HG03039 (cell line): ENCODE results near the gene PCBD2.
A peak's percentile ranks its signal among the peaks of the same experiment; 100 is the strongest.
"Not testable (repeated sequence)": the region's sequence is repeated elsewhere in the genome, so short reads cannot be mapped to it uniquely, and the experiment has no call there.

Experiments
- ATAC-seq: cut with Tn5 transposase; IDR thresholded peaks from one replicate; pipeline ENCODE4 v1.9.1; 2021; ENCODE audit warnings: mild to moderate bottlenecking, moderate library complexity; ENCODE audit not compliant: unreplicated experiment

The PCBD2 gene

GRCh38 chr5:134905246-134905996 is 490 bp downstream of the PCBD2 start:
- ATAC-seq = peak; percentile 28

- no peak for ATAC-seq
Measured at GRCh38 chr5:134906811-134907210, 1.9 kb downstream of the PCBD2 start.

- not testable (repeated sequence) for ATAC-seq
Measured at GRCh38 chr5:134910752-134911151, 5.8 kb downstream of the PCBD2 start.

GRCh38 chr5:134911285-134912206 is 6.6 kb downstream of the PCBD2 start:
- ATAC-seq = no peak

- ATAC-seq = no peak
Measured at GRCh38 chr5:134913254-134913653, 8.3 kb downstream of the PCBD2 start.

- no peak for ATAC-seq
Measured at GRCh38 chr5:134913795-134914194, 8.9 kb downstream of the PCBD2 start.

- ATAC-seq = no peak
Measured at GRCh38 chr5:134917070-134917815, 12.3 kb downstream of the PCBD2 start.

- ATAC-seq = no peak
Measured at GRCh38 chr5:134918861-134919260, 13.9 kb downstream of the PCBD2 start.

GRCh38 chr5:134920848-134921575 is 16.1 kb downstream of the PCBD2 start:
- ATAC-seq = no peak

GRCh38 chr5:134932508-134932907 is 27.6 kb downstream of the PCBD2 start:
- no peak for ATAC-seq

GRCh38 chr5:134934202-134934601 is 29.3 kb downstream of the PCBD2 start:
- ATAC-seq = no peak

GRCh38 chr5:134935711-134936602 is 31.0 kb downstream of the PCBD2 start:
- ATAC-seq = no peak

- ATAC-seq = no peak
Measured at GRCh38 chr5:134937526-134937925, 32.6 kb downstream of the PCBD2 start.

- ATAC-seq = no peak
Measured at GRCh38 chr5:134938030-134938429, 33.1 kb downstream of the PCBD2 start.

GRCh38 chr5:134939500-134939899 is 34.6 kb downstream of the PCBD2 start:
- no peak for ATAC-seq

- no peak for ATAC-seq
Measured at GRCh38 chr5:134943547-134943946, 38.6 kb downstream of the PCBD2 start.

GRCh38 chr5:134944630-134945029 is 39.7 kb downstream of the PCBD2 start:
- no peak for ATAC-seq

GRCh38 chr5:134945041-134945440 is 40.1 kb downstream of the PCBD2 start:
- no peak for ATAC-seq

- ATAC-seq = no peak
Measured at GRCh38 chr5:134948911-134949310, 44.0 kb downstream of the PCBD2 start.

- no peak for ATAC-seq
Measured at GRCh38 chr5:134949316-134949715, 44.4 kb downstream of the PCBD2 start.
